Calu3 (cell line): ENCODE results near the gene FBXW10. TPM values are rescaled to one million over a fixed set of nuclear protein-coding genes. Genes with fewer than 3 reads are reported as not detected.
"Not testable (repeated sequence)": the region's sequence is repeated elsewhere in the genome, so short reads cannot be mapped to it uniquely, and the experiment has no call there.

Source experiments
- BruUV-seq: library from RNA; stranded (reverse); fragments of 400-500 nt; replicated peaks from 2 replicates; lab custom pipeline; 2021; lab: Mats Ljungman, UMichigan
- CTCF ChIA-PET: fragments of 300-600 bp; sonication (Branson Sonifier 250); formaldehyde crosslinking; loops from one replicate; lab custom pipeline; 2022; ENCODE audit warnings: antibody characterized with exemption; lab: Charles Lee
- DNase-seq: peaks from one replicate; pipeline ENCODE4 v3.0.0; 2022
- H3K27ac Mint-ChIP-seq: one replicate; pipeline ENCODE4 v1.8.0; 2022; ENCODE audit warnings: mixed read lengths; ENCODE audit not compliant: unreplicated experiment
- H3K27me3 Mint-ChIP-seq: one replicate; pipeline ENCODE4 v1.8.0; 2022; ENCODE audit warnings: mixed read lengths; ENCODE audit not compliant: unreplicated experiment
- H3K36me3 Mint-ChIP-seq: one replicate; pipeline ENCODE4 v1.8.0; 2022; ENCODE audit warnings: mild to moderate bottlenecking, moderate library complexity, mixed read lengths; ENCODE audit not compliant: insufficient read depth, unreplicated experiment
- H3K4me1 Mint-ChIP-seq: one replicate; pipeline ENCODE4 v1.8.0; 2022; ENCODE audit warnings: mild to moderate bottlenecking, low read depth, mixed read lengths; ENCODE audit not compliant: unreplicated experiment
- H3K4me3 Mint-ChIP-seq: one replicate; pipeline ENCODE4 v1.8.0; 2022; ENCODE audit warnings: mild to moderate bottlenecking, low read depth, moderate library complexity, mixed read lengths; ENCODE audit not compliant: unreplicated experiment
- H3K9me3 Mint-ChIP-seq: one replicate; pipeline ENCODE4 v1.8.0; 2022; ENCODE audit warnings: low read depth, mixed read lengths; ENCODE audit not compliant: unreplicated experiment
- intact Hi-C: fragments of 100-400 bp; cut with micrococcal nuclease; formaldehyde crosslinking; loops from one replicate; pipeline ENCODE4 v1.10.0; 2022; ENCODE audit not compliant: unreplicated experiment
- total RNA-seq: library from RNA; stranded (reverse); gene quantifications from 2 replicates; pipeline ENCODE4 v1.2.3, GENCODE V29; 2022

Gene FBXW10
- total RNA-seq, 1 experiment from 2014 or later = 0.50 TPM

- CTCF ChIA-PET = not testable (repeated sequence)
- H3K4me1 Mint-ChIP-seq = peaks cover 13% of the 10 kb centered on the region
Measured at GRCh38 chr17:18721775-18722547, 21.9 kb upstream of the FBXW10 start.

GRCh38 chr17:18722612-18723011 is 21.2 kb upstream of the FBXW10 start:
- DNase-seq, H3K27ac Mint-ChIP-seq, BruUV-seq, H3K4me3 Mint-ChIP-seq, CTCF ChIA-PET, H3K27me3 Mint-ChIP-seq, H3K9me3 Mint-ChIP-seq, intact Hi-C loops: not testable (repeated sequence)
- peaks cover 13% of the 10 kb centered on the region for H3K4me1 Mint-ChIP-seq
- peaks cover 13% of the 10 kb centered on the region for H3K36me3 Mint-ChIP-seq

More at GRCh38 chr17:18721775-18722547, 21.9 kb upstream of the FBXW10 start:
- H3K27me3 Mint-ChIP-seq, intact Hi-C loops, H3K27ac Mint-ChIP-seq, DNase-seq, H3K9me3 Mint-ChIP-seq, H3K4me3 Mint-ChIP-seq: not testable (repeated sequence)
- H3K36me3 Mint-ChIP-seq = peaks cover 13% of the 10 kb centered on the region
- BruUV-seq = TSS peak; percentile 63

- CTCF ChIA-PET, H3K9me3 Mint-ChIP-seq, H3K27me3 Mint-ChIP-seq, H3K27ac Mint-ChIP-seq, BruUV-seq, H3K4me3 Mint-ChIP-seq, intact Hi-C loops, DNase-seq: not testable (repeated sequence)
- H3K36me3 Mint-ChIP-seq = peaks cover 12% of the 10 kb centered on the region
- peaks cover 12% of the 10 kb centered on the region for H3K4me1 Mint-ChIP-seq
Measured at GRCh38 chr17:18723509-18723908, 20.3 kb upstream of the FBXW10 start.

- H3K27ac Mint-ChIP-seq, intact Hi-C loops, H3K36me3 Mint-ChIP-seq, DNase-seq, H3K4me3 Mint-ChIP-seq, H3K9me3 Mint-ChIP-seq, H3K27me3 Mint-ChIP-seq, BruUV-seq, CTCF ChIA-PET, H3K4me1 Mint-ChIP-seq: not testable (repeated sequence)
Measured at GRCh38 chr17:18732438-18732837, 11.4 kb upstream of the FBXW10 start.

GRCh38 chr17:18733350-18733749 is 10.5 kb upstream of the FBXW10 start:
- intact Hi-C loops, BruUV-seq, H3K4me3 Mint-ChIP-seq, DNase-seq, H3K4me1 Mint-ChIP-seq, H3K27me3 Mint-ChIP-seq, CTCF ChIA-PET, H3K36me3 Mint-ChIP-seq, H3K27ac Mint-ChIP-seq, H3K9me3 Mint-ChIP-seq: not testable (repeated sequence)

GRCh38 chr17:18739616-18740391 is 4.0 kb upstream of the FBXW10 start:
- H3K4me3 Mint-ChIP-seq, H3K27ac Mint-ChIP-seq, DNase-seq, H3K27me3 Mint-ChIP-seq, CTCF ChIA-PET, H3K4me1 Mint-ChIP-seq, BruUV-seq, H3K36me3 Mint-ChIP-seq, H3K9me3 Mint-ChIP-seq, intact Hi-C loops: not testable (repeated sequence)

- not testable (repeated sequence) for H3K4me3 Mint-ChIP-seq
Measured at GRCh38 chr17:18741228-18741627, 2.6 kb upstream of the FBXW10 start.

GRCh38 chr17:18744726-18745125 is 872 bp downstream of the FBXW10 start:
- H3K36me3 Mint-ChIP-seq, H3K4me1 Mint-ChIP-seq, intact Hi-C loops, H3K27ac Mint-ChIP-seq, H3K4me3 Mint-ChIP-seq, H3K27me3 Mint-ChIP-seq, BruUV-seq, DNase-seq, H3K9me3 Mint-ChIP-seq, CTCF ChIA-PET: not testable (repeated sequence)

More at GRCh38 chr17:18741228-18741627, 2.6 kb upstream of the FBXW10 start:
- intact Hi-C loops, H3K27ac Mint-ChIP-seq, H3K9me3 Mint-ChIP-seq, H3K27me3 Mint-ChIP-seq, H3K4me1 Mint-ChIP-seq, DNase-seq, CTCF ChIA-PET, BruUV-seq, H3K36me3 Mint-ChIP-seq: not testable (repeated sequence)

- H3K4me1 Mint-ChIP-seq, H3K4me3 Mint-ChIP-seq, CTCF ChIA-PET, H3K9me3 Mint-ChIP-seq, intact Hi-C loops, H3K27me3 Mint-ChIP-seq, H3K27ac Mint-ChIP-seq, H3K36me3 Mint-ChIP-seq, BruUV-seq, DNase-seq: not testable (repeated sequence)
Measured at GRCh38 chr17:18746551-18746950, 2.7 kb downstream of the FBXW10 start.
